Activated CD8-positive, alpha-beta memory T cell treated with anti-CD3 and anti-CD28 coated beads, Interleukin-2, amount 50 U/mL, for 4 hours (primary cell): Measurements from ENCODE around the gene PTPRN.

ENCODE experiments used
- DNase-seq: peaks from one replicate; pipeline ENCODE4 v3.0.0-alpha.2; 2020

PTPRN gene

DNA sequence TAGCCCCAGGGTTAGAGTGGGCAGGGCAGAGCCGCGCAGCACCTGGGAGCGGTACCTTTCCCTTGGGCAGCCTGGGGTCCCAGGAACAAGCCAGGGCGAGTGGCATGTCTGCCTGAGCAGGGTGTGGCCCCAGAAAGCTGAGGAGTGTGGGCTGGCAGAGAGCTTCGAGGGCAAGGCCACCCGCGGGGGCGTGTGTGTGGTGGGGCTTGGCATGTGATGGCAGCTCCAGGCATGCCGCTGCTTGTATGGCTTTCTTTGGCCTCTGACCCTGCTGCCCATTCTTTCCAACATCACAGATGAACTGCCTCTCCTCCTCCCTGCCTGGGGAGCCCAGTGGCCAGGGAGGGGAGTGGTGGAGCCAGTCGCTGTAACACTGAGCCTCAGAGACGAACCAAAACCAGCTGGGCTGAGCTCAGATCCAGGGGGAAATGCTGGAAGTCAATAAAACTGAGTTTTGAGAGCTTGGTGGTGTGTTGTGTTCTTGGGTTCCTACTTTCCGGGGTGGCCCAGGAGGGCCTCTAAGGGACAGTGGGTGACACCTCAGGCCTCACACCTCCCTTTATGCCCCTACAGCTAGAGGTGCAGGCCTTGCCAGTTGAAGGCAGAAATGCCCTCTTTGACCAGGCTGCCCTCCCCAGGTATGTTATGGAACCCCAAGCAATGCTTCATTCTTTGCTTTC lies 22.6 kb downstream of the PTPRN start:
- DNase-seq, result no peak

DNA sequence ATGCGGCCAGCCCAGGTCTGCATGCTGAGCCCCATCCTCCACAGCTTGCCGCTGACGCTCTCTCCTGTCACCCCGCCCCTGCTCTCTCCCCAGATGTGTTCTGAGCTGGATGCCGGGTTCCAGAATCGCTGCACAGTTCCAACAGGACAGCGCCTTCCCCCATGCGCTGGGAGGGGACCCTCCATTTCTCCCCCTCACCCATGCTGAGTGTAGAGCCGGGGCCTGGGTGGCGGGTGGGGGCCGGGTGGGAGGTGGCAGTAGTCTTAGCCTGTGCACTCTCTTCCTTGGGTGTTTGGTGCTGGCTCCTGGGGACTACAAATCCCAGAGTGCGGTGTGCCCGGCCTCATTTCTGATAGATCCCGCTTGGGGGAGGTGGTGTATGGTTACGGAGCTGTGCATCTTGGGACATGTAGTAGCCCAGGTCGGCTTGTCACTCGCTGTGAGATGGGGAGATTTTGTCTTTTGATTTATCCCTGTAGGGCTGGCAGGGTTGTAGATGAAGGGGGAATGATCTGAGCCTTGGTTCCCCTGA lies 23.2 kb downstream of the PTPRN start:
- DNase-seq, result no peak

DNA sequence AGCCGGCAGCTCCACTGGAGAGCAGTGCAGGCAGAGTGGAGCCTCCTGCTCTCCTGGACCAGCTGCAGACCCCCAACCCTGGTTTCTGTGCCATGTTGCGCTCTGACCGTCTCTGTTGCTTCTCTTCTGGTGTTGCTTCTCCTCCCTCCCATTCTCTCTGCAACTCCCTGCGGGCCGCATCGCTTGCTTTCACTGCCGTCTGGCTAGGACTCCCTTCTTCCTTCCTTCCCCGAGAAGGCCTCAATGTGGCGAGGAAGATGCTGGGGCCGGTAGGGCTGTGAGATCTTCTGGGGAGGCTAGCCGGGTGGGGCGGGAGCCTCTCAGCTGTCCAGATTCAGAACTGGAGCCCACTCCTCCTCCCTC lies 23.8 kb downstream of the PTPRN start:
- DNase-seq, result no peak

DNA sequence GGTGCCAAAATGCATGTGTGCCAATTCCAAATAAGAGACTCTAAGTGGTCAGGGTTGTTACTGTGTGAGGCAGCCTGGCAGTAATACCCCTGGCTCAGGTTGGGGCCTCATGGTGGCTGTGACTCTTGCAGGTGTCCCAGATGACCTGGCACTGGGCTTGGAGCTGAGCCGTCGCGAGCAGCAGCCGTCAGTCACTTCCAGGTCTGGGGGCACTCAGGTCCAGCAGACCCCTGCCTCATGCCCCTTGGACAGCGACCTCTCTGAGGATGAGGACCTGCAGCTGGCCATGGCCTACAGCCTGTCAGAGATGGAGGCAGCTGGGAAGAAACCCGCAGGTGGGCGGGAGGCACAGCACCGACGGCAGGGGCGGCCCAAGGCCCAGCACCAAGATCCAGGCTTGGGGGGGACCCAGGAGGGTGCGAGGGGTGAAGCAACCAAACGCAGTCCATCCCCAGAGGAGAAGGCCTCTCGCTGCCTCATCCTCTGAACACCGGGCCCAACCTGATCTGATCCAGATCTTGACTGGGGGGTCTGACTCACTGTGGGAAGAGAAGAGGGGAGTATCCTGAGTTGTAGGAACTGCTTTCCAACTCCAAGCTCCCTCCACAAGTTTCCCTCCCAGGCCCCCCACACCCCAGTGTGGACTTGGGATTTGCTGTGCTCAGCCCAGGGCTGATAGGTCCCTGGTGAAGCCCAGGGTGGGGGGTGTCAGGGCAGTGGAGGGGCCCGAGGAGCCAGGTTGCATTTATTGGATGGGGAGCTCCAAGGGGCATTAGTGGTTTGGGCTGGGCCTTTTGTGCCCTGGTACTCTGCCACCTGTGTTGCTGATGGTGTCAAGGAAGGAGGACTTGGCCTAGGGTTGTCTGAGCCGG lies 24.5 kb downstream of the PTPRN start:
- DNase-seq, result no peak

DNA sequence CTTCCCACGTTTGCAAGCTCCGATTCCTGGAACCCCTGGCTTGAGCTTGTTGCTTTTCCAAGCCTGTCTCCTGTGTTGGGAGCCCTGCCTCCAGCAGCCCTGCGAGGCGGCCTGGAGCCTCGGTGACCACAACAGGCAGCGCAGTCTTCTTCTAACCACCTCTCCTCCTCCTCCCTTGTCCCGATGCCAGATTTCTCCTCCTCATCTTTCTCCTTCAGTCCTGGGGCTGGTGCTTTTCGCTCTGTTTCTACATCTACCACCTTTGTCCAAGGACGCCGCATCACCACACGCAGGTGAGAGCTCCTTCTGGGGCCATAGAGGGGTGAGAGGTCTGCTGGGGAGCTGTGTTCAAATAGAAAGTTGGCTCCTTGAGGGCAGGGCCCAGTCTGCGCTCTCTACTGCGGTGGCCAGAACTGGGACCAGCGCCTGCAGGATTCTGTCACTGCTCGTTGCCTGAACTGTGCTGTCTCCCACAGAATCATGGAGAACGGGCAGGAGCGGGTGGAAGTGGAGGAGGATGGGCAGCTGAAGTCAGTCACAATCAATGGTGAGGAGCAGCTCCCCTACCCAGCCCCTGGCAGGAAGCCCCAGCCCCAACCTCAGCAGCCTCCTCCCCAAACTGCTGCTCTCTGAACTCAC lies 26.1 kb downstream of the PTPRN start:
- DNase-seq, result no peak

DNA sequence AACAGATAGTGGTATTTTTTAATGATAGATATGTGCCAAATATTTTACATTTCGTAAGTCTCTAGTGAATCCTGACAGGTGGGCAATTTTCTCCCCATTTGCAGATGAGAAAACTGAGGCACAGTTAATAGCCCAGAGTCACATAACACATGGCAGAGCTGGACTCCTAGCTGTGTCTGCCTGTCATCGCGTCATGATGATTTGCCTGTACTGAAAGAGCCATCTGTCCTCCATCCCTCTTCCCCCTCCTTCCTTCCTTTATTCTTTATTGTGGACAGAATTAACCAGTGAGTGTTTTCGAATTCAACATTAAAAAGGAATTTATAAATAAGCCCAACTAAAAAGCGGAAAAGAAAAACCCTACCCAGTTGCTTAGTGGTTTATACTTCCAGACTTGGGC lies 26.8 kb downstream of the PTPRN start:
- no peak for DNase-seq

DNA sequence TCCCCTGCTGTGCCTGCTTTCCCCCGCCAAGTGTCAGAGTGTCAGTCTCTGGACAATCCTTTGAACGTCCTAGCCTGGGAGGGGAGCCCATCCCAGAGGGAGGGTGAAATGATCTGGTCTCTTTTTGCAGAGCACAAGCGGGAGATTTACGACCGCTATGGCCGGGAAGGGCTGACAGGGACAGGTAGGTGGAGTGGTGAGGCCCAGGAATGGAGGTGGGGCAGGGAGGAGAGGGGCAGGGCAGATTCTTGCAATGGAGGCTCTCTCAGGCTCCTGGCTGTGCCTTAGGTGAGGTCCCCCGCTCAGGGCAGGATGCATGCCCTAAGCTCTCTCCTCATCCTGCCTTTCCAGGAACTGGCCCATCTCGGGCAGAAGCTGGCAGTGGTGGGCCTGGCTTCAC lies 27.6 kb downstream of the PTPRN start:
- DNase-seq, result no peak

DNA sequence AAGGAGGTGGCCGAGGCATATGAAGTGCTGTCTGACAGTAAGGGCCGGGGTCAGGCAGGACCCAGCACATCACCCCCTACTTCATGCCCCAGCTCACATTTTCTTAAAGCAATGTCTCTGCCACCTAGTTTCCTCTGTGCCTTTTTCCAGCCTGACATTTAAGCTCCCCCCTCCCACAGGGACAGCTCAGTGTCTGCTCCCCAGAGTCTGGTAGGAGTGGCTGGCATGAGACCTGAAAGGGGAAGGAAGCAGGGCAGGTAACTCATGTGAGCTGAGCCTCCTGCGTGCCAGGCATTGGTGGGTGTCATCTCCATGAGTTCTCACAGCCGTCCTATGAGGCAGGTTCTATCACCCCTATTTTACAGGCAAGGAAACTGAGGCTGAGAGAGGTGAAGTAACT lies 28.6 kb downstream of the PTPRN start:
- no peak for DNase-seq

DNA sequence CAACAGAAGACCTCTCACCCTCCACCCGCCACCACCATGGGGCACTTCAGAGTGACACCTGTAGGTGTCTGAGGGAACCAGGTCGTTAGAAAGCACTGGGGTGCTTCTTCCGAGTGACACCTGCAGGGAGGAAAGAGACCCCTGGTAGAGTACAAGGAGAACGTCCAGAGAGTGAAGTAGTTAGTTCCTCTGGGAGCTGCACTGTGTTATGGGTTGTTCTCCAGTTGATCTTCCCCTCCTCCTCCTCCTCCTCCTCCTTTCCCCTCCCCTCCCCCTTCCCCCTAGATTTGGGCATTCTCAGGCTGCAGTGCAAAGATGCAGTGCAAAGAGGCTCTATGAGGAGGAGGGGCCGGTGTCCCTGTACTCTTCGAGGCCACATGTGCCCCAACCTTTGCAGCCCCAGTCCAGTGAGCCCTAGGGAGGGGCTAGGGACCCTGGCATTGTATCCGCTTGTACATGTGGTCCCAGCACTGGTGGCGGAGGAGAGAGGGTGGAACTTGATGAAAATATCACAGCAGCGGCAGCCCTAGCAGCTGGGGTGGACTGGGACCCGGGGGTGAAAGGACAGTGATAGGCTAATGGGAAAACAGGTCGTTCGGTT lies 29.2 kb downstream of the PTPRN start:
- DNase-seq, result no peak

DNA sequence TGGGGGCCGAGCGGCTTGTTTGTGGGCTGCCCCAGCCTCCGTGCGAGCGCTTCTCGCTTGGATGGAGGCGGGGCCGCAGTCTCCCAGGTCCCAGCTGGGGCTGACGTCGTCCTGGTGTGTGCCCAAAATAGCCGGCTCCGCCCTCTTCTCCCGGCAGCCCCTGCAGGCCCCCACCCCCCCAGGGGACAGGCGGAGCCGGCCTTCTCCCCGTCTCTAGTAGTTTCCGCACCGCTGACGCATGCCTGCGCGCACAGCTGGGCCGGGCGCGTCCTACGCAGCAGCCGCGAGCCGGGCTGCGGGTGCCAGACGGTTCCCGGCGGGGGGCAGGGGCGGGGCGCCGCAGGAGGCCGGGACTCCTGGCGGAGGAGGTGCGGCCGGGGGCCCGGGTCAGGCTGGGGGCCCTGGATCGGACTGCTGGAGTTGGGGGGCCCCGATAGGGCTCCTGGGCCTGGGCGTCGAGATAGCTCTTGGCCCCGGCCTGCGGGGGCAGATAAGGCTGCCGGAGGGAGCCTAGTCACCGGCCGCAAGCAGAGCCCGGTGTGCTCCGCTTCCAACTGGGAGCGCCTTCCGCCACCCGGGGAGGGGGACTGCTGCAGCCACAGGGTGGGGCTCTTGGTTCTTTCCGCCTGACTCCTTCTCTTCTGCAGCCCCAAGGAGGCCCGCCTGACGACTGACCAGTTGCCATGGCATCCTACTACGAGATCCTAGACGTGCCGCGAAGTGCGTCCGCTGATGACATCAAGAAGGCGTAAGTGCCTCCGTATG lies 29.9 kb downstream of the PTPRN start, which contains the start of gene DNAJB2:
DNAJB2 (plus strand) TSS at position 216 of the 765 bp plus-strand sequence; CDS start at position 684, 468 bp downstream.
- peak; percentile 99 for DNase-seq

DNA sequence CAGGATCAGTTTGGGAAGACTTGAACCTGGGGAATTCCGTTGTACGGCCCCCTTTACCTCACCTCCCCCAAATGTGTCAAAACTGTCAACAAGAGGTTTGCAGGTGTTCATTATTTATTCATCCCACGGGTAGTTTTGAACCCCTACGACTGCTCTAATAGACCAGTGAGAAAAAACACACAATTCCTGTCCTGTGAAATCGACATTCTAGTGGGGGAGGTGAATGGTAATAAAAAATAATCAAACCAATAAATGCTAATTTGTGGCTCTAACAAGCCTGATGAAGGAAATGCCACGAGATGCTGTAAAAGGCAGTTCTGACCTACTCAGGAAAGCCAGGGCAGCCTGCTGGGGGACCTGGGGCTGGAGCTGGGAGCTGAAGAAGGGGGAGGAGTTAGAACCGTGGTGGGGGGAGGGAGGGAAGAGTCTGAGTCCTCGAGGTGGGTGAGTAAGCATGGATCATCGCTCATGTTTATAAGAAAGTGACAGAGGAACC lies 30.5 kb downstream of the PTPRN start:
- no peak for DNase-seq

DNA sequence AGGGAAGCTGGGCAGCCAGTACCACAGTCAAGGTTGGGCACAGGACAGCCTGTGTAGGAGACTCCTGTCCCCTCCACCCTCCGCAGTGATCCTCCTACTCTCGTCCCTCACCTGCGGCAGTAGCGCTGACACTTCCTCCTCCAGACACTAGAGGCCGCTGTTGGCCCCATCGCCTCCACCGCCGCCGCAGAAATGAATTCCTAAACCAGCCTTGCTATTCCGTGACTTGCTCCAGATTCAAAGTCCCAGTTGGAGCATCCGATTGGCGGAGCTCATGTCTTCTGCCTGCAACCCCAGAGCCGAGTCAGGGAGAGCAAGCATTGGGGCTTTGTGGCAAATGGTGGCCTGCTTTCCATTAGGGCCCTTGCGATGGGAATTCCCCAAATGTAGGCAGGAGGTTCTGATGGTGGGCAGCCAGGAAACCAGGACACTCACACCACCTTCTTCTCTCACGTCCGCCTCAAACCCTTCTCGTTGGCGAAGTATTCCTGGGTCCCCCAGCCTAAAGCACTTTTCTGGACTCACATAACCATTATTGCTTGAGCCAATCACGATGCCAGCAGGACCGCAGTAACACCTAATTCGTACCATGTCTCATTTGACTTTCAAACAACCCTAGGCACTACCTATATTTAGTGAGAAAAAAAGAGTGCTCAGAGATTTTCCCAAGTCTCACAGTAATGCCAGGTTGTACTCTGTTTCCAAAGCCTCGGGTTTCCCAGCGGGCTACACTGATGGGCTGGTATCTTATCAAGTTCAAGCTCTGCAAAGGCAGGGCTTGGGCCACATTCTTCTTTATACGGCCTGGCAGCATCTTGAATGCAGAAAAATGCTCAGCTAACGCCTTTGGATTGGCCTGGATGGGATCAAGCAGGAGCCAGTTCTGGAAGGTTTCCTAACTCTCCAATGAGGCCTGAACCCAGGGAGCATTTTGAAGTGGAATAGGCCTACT lies 31.2 kb downstream of the PTPRN start:
- DNase-seq, result peak; percentile 71

DNA sequence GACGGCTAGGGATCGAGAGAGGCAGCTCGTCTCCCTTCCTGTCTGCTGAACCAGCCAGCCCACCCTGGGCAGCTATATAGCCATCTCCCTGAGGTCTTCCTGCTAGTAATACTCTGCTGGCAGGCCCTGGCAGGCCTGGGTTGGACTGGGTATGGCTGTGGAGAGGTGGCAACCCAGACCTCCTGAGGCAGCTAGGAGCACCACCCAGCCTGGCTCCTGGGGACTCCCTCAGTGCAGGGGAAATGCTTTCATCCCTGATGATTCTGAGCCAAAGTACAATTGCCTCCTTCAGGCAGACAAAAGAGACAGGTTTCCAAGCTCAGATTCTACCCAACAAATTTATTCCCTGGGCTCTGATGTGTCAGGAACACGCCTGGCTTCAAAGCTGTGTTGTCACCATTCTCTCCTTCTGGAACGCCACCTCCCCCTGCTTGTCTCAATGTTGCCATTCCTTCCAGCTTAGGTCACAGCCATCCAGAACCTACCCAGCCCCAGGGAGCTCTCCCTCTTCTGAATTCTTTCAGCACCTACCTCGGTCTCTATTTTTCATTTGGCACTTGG lies 34.8 kb downstream of the PTPRN start:
- no peak for DNase-seq

DNA sequence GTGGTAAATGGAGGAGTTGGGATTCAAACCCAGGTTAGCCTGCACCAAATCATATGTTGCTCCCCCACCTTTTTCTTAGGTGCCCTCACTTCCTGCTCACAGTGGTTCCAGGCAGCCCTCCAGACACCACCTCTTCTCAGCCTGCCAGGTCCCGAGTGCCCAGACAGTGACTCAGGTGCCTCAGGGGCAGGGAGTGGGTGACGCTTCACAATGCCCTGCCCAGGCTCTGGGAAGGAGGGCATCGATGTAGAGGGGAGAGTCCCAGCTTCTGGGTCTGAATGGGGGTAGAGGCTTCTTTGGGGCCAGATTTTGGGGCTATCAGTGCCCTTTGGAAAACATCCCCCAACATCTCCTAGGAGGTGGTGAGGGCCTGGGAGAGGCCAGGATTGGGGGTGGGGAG lies 35.3 kb downstream of the PTPRN start:
- no peak for DNase-seq

DNA sequence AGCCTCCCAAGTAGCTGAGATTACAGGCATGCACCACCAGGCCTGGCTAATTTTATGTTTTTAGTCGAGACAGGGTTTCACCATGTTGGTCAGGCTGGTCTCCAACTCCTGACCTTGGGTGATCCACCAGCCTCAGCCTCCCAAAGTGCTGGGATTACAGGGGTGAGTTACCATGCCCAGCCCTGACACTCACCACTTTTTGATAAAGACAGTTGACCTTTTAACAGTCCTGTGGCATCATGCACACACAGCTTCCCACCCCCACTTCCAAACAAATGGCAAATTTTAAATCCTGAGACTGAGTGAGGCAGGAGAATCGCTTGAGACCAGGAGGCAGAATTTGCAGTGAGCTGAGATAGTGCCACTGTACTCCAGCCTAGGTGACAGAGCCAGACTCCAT lies 36.2 kb downstream of the PTPRN start:
- no peak for DNase-seq

DNA sequence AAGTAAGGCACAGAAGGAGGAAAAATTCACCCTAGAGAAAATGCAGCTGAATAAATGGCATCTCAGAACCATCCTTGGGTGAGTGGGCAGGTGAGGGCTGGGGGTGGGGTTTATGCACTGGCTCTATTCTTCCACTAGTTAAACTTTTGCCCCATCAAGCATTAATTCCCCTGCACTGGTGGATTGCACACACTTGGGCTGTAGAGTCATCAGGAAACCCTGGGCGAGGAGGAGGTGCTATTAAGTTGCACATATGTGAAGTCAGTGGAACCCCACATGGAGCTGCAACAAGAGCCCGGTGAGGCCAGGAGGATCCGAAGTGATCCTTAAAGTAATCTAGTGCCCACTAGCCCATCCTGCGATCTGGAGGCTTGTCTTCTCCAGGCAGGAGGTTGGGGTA lies 36.8 kb downstream of the PTPRN start:
- DNase-seq, result no peak

DNA sequence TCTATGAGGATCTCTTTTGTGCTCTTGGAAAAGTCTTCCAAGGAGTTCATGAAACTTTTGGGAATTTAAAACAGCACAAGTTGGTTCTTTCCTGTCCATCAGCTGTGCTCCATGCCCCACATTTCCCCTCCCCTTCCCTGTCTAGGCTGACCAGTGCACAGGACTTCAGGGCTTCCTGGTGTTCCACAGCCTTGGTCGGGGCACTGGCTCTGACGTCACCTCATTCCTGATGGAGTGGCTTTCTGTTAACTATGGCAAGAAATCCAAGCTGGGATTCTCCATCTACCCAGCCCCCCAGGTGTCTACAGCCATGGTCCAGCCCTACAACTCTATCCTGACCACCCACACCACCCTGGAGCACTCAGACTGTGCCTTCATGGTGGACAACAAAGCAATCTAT lies 38.2 kb downstream of the PTPRN start:
- no peak for DNase-seq

DNA sequence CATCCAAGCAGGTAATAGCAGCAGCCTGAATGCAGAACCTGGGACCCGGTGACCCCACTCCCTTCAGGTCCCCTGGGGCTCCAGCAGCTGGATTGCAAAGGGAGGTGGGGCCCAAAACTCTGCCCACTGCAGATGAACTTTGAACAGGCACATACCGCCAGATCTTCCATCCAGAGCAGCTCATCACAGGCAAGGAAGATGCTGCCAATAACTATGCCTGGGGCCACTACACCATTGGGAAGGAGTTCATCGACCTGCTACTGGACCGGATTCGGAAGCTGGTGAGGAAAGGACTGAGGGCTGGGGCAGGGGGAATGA lies 39.2 kb downstream of the PTPRN start:
- DNase-seq, result no peak

DNA sequence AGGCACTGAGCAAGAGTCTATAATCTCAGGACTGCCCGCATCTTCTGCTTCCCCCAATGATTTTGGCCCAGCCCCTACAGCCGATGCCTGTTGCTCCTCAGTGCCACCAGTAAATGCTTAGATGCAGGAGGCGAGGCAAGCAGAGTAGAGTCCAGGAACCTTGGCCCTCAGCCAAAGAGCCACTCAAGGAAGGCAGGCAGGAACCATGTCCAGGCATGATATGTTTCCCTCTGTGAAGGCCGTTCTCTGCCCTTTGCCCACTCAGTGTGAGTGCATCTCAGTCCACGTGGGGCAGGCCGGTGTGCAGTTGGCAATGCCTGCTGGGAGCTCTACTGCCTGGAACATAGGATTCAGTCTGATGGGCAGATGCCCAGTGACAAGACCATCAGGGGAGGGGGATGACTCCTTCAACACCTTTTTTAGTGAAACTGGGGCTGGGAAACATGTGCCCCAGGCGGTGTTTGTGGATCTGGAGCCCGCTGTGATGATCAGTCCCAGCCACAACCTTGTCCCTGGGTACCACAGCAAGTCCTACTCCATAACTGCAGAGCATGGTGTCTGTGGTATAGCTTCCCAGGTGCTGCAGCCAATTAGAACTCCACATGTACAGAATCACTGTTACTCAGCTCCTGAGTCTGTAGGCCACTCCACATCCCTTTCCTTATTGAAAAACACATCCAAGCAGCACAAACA lies 39.7 kb downstream of the PTPRN start:
- no peak for DNase-seq

DNA sequence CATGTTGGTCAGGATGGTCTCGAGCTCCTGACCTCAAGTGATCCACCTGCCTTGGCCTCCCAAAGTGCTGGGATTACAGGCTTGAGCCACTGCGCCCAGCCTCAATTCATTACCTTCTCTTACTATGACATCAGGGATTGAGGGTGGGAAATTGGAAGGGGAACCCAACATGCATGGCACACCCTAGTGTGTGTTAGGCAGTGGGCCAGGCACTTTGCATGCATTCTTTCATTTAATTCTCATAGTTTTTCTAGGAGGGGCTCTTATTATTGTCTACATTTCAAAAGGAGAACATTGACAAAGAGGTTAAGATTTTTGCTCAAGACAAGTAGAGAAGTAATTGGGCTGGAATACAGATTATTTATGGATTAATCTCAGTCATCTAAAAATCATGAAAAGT lies 40.9 kb downstream of the PTPRN start:
- no peak for DNase-seq
